ENCODE results near the gene UHRF1. TPM values are rescaled to one million over a fixed set of nuclear protein-coding genes. Genes with fewer than 3 reads are reported as not detected.
A peak's percentile ranks its signal among the peaks of the same experiment; 100 is the strongest.

UHRF1 gene
- polyA plus RNA-seq, 1 of the 3 experiments (the other 2 are of a cell fraction): 43.4 TPM

DNA sequence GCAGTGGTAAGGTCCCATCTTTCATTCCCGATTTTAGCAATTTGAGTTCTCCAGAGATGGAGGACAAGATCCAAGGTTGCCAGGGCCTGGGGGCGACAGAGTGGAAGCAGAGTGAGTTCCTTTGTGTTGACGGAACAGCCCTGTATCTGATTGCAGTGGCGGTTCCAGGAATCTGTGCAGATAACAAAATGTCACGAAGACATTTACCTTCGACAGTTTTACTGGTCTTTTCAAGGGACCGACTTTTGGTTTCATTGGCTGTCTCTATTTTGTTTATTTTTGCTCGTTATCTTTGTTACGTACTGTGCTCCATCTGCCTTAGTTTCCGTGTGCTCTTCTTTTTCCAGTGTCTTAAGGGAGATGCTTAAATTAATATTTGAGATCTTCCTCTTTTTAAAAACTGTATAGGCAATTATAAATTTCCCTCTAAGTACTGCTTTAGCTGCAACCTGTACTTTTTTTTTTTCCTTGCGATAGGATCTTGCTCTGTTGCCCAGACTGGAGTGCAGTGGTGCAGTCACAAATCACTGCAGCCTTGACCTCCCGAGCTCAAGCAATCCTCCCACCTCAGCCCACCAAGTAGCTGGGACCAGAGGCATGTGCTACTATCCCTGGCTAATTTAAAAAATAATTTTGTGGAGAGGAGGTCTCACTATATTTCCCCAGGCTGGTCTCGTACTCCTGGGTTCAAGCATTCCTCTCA lies 82.8 kb downstream of the UHRF1 start:
- peak; percentile 5 for DNase-seq
- no peak overlapping the region for H3K27ac ChIP-seq (ENCODE audit: low read depth in 2 of 2, low read length in 1 of 2)
- ChIA-PET POLR2A (no interaction called here), CTCF (no interaction called here)
- no peaks in the 10 kb centered on the region for H3K27me3 ChIP-seq (ENCODE audit: insufficient read depth)
- WGBS (ENCODE audit: low lambda C conversion rate): 92% methylated on average over 13 of the region's 13 CpGs
- H2AFZ ChIP-seq (ENCODE audit: low read depth): no peak overlapping the region
- H3F3A ChIP-seq (replicated peaks; ENCODE audit: insufficient read depth): peaks cover 5% of the 10 kb centered on the region
- no peaks in the 10 kb centered on the region for H3K36me3 ChIP-seq (replicated peaks in 1 of 2; ENCODE audit: control insufficient read depth in 1 of 2, insufficient read depth in 2 of 2, low read length in 1 of 2)
- no peak overlapping the region for H3K4me2 ChIP-seq
- no peaks in the 10 kb centered on the region for H3K9me2 ChIP-seq
- no peak overlapping the region for H3K9ac ChIP-seq
- peaks cover 99% of the 10 kb centered on the region for H3K79me2 ChIP-seq (ENCODE audit: insufficient read depth)
- H3K4me3 ChIP-seq (ENCODE audit: low read depth in 2 of 2, low read length in 1 of 2): no peak overlapping the region
- peaks cover 7 to 16% of the 10 kb centered on the region in 2 experiments; a peak in 1 of 4 replicates for H3K4me1 ChIP-seq (ENCODE audit: control insufficient read depth in 1 of 2, insufficient read depth in 2 of 2, low read depth in 1 of 2, low read length in 1 of 2)
- no peaks in the 10 kb centered on the region for H3K9me3 ChIP-seq
- H4K20me1 ChIP-seq (ENCODE audit: insufficient read depth): peaks cover 75% of the 10 kb centered on the region
- TF ChIP-seq RXRA (IDR thresholded peaks at IDR 0.05; ENCODE audit: borderline replicate concordance, low read depth): no peak
- no peak for TF ChIP-seq RCOR1 (IDR thresholded peaks at IDR 0.05; ENCODE audit: low read length)
- TF ChIP-seq, protein P1, sequence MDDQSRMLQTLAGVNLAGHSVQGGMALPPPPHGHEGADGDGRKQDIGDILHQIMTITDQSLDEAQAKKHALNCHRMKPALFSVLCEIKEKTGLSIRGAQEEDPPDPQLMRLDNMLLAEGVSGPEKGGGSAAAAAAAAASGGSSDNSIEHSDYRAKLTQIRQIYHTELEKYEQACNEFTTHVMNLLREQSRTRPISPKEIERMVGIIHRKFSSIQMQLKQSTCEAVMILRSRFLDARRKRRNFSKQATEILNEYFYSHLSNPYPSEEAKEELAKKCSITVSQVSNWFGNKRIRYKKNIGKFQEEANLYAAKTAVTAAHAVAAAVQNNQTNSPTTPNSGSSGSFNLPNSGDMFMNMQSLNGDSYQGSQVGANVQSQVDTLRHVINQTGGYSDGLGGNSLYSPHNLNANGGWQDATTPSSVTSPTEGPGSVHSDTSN (IDR thresholded peaks at IDR 0.05): no peak
- TF ChIP-seq TEAD4 (IDR thresholded peaks at IDR 0.05; ENCODE audit: borderline replicate concordance, insufficient read depth): no peak
- no peak for TF ChIP-seq CTCF (IDR thresholded peaks at IDR 0.05)
- no peak for TF ChIP-seq SMC3 (IDR thresholded peaks at IDR 0.05; ENCODE audit: low read depth, low read length)
- TF ChIP-seq MXI1 (IDR thresholded peaks at IDR 0.05; ENCODE audit: low read depth, low read length): no peak
- no peak for TF ChIP-seq RAD21 (IDR thresholded peaks at IDR 0.05; ENCODE audit: low read length)
- no peak for TF ChIP-seq USF1 (IDR thresholded peaks at IDR 0.05; ENCODE audit: borderline replicate concordance, low read depth)
- no peak for TF ChIP-seq CHD2 (IDR thresholded peaks at IDR 0.05; ENCODE audit: low read length, partially characterized antibody)
- TF ChIP-seq, protein P2, sequence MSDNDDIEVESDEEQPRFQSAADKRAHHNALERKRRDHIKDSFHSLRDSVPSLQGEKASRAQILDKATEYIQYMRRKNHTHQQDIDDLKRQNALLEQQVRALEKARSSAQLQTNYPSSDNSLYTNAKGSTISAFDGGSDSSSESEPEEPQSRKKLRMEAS (IDR thresholded peaks at IDR 0.05; ENCODE audit: low read depth): no peak
- TF ChIP-seq NRF1 (IDR thresholded peaks at IDR 0.05; ENCODE audit: low read depth, low read length): no peak
- TF ChIP-seq GABPA (IDR thresholded peaks at IDR 0.05; ENCODE audit: low read depth): no peak
- no peak for TF ChIP-seq FOXM1 (IDR thresholded peaks at IDR 0.05; ENCODE audit: low read depth)
- TF ChIP-seq IRF3 (IDR thresholded peaks at IDR 0.05; ENCODE audit: low read depth, low read length): no peak
- no peak for TF ChIP-seq NFIC (IDR thresholded peaks at IDR 0.05; ENCODE audit: borderline replicate concordance)
- TF ChIP-seq, protein P3, sequence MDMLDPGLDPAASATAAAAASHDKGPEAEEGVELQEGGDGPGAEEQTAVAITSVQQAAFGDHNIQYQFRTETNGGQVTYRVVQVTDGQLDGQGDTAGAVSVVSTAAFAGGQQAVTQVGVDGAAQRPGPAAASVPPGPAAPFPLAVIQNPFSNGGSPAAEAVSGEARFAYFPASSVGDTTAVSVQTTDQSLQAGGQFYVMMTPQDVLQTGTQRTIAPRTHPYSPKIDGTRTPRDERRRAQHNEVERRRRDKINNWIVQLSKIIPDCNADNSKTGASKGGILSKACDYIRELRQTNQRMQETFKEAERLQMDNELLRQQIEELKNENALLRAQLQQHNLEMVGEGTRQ (IDR thresholded peaks at IDR 0.05; ENCODE audit: borderline replicate concordance, low read depth, low read length): no peak
- TF ChIP-seq TAF1 (IDR thresholded peaks at IDR 0.05; ENCODE audit: borderline replicate concordance, low read depth, low read length): no peak
- TF ChIP-seq MEF2A (IDR thresholded peaks at IDR 0.05; ENCODE audit: borderline replicate concordance, low read depth): no peak

Measured in SK-N-SH (cell line).